Sigmoid colon (tissue), 3 donors: ENCODE measurements around the gene CLTA.
"Not testable (repeated sequence)": the region's sequence is repeated elsewhere in the genome, so short reads cannot be mapped to it uniquely, and the experiment has no call there.

Experiments used
- CTCF ChIP-seq, 4 experiments: fragments of 450-650 bp in 3 of 4; fragments of 200-600 bp in 1 of 4; IDR thresholded peaks; one replicate each; pipeline ENCODE4 v1.5.1; 2016 to 2019; ENCODE audit warnings: antibody characterized with exemption in 4 of 4, mild to moderate bottlenecking in 3 of 4, moderate library complexity in 2 of 4
- POLR2A ChIP-seq, 2 donors: fragments of 450-650 bp; IDR thresholded peaks; one replicate each; pipeline ENCODE4 v1.6.1; 2016; ENCODE audit warnings: antibody characterized with exemption in 2 of 2, mild to moderate bottlenecking in 2 of 2, moderate library complexity in 2 of 2

GRCh38 chr9:36160126-36160525 lies 30.6 kb upstream of the CLTA start:
- not testable (repeated sequence) for TF ChIP-seq POLR2A, CTCF (IDR thresholded peaks at IDR 0.05)
